Left kidney (tissue), 2 donors: ENCODE measurements around the gene SPN. TPM values are rescaled to one million over a fixed set of nuclear protein-coding genes. Genes with fewer than 3 reads are reported as not detected.
"Not testable (repeated sequence)": the region's sequence is repeated elsewhere in the genome, so short reads cannot be mapped to it uniquely, and the experiment has no call there.

Experiments
- DNase-seq: peaks from one replicate; pipeline ENCODE4 v3.0.0-alpha.2; 2013
- polyA plus RNA-seq: library from polyadenylated mRNA; unstranded; fragments of 120-200 nt; gene quantifications from one replicate; pipeline ENCODE4 v1.2.1, GENCODE V29; 2013; ENCODE audit not compliant: insufficient read length

The SPN gene
- polyA plus RNA-seq, 1 donor = 2.0 TPM

DNA sequence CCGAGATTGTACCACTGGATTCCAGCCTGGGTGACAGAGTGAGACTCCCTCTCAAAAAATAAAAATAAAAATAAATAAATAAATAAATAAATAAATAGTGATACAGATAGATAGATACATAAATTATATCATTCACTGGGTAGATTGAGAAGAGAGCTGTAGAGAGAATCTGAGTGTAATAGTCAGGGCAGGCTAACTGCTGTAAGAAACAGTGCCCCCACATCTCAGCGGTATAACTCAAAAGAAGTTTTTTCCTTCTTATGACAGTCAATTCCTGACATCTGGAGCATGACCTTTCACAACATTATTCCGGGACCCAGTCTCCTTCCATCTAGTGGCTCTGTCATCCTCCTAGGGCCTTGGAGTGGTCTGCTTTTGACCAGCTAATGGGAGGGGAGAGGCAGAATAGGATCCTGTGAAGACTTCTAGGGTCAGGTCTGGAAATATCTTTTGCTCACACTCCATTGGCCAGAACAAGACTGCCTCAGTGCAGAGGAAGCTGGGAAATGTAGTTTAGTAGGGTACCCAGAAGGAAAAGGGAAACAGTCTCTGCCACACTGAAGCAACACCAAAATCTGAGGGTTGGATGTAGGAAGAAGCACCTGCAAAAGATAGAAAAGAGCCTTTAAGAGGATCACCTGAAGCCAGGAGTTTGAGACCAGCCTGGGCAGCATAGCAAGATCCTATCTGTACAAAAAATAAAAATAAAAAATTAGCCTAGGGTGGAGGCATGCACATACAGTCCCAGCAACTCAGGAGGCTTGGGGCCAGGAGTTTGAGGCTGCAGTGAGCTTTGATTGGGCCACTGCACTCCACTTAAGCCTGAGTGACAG lies 13.0 kb downstream of the SPN start:
- DNase-seq = peak; percentile 32

DNA sequence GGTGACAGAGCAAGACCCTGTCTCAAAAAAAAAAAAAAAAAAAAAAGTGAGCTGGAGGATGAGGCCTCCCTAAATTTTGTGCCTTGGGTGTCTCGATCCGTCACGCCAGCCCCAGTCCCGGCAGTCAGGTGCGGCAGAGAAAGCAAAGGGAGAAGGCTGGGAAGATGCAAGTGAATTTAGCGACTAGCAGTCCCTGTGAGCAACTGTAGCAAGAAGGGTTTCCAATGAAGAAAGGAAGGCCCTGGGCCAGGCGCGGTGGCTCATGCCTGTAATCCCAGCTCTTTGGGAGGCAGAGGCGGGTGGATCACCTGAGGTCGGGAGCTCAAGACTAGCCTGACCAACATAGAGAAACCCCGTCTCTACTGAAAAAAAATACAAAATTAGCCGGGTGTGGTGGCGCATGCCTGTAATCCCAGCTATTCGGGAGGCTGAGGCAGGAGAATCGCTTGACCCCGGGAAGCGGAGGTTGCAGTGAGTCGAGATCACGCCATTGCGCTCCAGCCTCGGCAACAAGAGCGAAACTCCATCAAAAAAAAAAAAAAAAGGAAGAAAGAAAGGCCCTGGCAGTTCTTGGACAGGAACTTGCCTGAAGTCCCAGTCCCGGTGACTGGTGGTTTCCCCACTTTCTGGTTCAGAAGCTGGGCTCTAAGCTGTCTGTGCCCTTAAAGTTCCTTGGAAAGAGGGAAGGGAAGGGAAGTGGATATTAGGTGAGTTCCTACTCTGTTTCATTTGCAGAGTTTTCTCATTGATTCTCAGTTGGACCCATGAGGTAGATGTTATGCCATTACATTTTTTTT lies 14.1 kb downstream of the SPN start:
- DNase-seq = no peak

DNA sequence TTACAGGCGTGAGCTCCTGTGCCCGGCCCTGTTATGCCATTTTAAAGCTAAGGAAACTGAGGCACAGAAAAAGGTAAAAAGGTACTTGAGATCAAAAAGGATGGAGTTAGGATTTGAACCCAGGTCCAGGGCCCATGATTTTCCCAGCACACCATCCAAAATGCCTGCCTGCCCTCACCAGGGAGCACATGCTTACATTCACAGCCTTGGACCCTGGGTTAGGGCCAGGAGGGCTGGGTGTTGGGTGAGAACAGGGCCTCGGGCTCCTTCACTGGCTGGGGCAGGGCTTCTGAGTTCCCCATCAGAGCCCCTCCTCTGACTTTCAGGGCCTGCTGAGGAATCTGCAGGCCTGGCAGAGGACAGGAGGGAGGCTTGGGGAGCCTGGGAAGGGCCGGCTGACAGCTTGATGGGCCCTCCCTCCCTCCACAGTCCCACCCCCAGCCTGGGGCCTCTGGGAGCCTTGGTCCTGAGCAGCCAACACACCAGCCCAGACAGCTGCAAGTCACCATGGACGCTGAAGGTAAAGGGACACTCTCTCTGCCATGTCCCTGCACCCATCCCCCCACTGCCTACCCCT lies 15.7 kb downstream of the SPN start, which contains the start of gene QPRT:
TSS of gene QPRT (plus strand) at position 490 of the 577 bp plus-strand sequence. CDS start at position 508, 18 bp downstream.
- DNase-seq = peak; percentile 83

DNA sequence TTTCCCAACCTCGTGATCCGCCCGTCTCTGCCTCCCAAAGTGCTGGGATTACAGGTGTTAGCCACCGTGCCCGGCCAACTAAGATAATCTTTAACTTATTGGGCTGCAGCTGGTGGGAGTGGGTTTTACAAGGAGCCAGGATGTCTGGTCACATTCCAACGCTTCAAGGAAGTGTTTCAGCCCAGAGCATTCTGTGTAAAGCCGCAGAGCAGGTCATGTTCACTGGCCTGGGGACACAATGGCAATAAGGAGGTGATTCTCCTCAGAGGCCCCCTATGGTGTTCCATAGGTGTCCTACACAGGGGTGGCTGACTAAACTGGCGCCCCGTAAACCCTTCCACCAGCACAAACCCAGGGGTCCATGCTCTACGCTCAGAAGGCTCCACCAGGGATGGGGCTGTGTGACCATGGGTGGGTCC lies 17.1 kb downstream of the SPN start:
- peak; percentile 69 for DNase-seq

DNA sequence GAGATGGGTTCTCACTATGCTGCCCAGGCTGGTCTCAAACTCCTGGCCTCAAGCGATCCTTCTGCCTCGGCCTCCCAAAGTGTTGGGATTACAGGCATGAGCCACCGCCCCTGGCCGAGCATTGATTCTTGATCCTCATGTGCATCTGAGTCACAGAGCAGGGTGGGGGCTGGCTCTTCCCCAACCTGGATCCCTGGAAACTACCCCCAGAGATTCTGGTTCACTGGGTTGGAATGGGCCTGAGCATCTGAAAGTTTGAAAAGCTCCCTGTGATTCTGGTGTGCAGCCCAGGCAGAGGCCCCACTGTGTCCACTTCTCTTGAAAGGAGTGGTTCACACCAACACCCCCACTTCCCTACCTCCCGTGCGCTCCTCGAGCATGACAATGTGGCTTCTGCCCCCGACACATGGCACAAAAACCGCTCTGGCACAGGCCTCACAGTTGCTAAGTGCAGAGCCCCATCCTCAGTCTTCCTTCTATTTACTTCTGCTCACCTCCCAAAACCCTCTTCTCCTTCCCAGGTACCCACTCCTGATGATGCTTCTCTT lies 20.6 kb downstream of the SPN start:
- DNase-seq = no peak

- DNase-seq = no peak
Observed at GRCh38 chr16:29684679-29685078, 21.6 kb downstream of the SPN start.

- no peak for DNase-seq
Observed at GRCh38 chr16:29686740-29687332, 23.8 kb downstream of the SPN start.

- no peak for DNase-seq
Observed at GRCh38 chr16:29687755-29688154, 24.7 kb downstream of the SPN start.

DNA sequence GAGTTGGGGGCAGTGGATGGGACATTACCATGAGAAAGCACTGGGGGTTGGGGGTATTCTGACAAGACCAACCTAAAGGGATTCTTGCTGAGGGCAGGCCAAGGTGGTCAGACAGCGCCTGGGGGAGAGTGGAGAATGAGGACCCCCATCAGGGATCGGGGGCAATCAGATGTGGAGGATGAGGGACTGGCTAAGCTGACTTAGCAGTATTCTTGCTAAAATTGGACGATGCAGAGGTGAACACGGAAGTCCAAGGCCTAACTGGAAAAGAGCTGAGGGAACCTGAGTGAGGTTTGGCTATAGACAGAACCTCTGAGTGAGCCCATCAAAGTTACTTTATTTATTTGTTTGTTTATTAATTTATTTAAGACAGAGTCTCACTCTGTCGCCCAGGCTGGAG lies 25.1 kb downstream of the SPN start:
- DNase-seq = no peak

- DNase-seq = not testable (repeated sequence)
Observed at GRCh38 chr16:29689490-29690351, 26.7 kb downstream of the SPN start.

DNA sequence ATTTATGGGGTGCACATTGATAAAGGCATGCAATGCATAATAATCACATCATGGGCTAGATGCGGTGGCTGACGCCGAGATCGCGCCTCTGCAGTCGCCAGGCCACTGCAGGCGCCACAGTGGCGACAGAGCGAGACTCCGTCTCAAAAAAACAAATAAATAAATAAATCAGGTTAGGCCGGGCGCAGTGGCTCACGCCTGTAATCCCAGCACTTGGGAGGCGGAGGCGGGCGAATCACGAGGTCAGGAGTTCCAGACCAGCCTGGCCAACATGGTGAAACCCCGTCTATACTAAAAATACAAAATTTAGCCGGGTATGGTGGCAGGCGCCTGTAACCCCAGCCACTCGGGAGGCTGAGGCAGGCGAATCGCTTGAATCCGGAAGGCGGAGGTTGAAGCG lies 29.6 kb downstream of the SPN start:
- not testable (repeated sequence) for DNase-seq

GRCh38 chr16:29694384-29695195 lies 31.5 kb downstream of the SPN start:
- DNase-seq = no peak

- not testable (repeated sequence) for DNase-seq
Observed at GRCh38 chr16:29695675-29696074, 32.6 kb downstream of the SPN start.

- DNase-seq = no peak
Observed at GRCh38 chr16:29696881-29697331, 33.9 kb downstream of the SPN start.

- DNase-seq = no peak
Observed at GRCh38 chr16:29697391-29697790, 34.3 kb downstream of the SPN start.

- DNase-seq = no peak
Observed at GRCh38 chr16:29698042-29698441, 35.0 kb downstream of the SPN start.

DNA sequence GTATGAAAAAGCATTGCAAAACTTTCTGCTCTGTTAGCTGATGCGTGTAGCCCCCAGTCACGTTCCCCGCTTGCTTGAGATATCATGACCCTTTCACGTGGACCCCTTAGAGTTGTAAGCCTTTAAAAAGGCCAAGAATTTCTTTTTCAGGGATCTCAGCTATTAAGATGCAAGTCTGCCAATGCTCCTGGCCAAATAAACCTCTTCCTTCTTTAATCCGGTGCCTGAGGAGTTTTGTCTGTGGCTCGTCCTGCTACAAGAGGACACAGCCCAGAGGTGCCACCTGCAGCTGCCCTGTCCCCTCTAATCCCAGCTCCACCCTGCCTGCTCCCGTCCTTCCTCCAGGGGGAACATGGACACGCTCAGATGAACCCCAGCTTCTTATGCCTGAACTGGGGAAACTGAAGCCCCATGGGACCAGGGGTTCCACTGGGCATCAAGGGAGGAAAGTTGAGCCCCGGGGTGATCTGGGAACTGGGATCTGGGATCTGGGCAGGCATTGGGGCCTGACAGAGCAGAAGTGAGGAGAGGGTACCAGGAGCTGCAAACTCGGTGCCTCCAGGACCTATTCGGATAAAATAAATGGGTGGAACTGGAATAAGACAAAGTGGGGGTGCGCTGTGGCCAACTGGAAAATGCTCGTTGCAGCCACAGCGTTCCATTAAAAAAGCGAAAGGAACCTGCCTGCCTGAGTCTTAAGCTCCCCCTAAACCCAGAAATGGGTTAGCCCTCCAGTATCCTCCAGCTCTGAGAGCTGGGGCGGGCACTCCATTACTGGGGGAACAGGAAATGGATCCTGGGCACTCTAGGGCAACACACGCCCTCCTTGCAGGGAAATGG lies 35.7 kb downstream of the SPN start:
- no peak for DNase-seq

- DNase-seq = no peak
Observed at GRCh38 chr16:29699324-29700219, 36.5 kb downstream of the SPN start.
